Fibroblast of lung (primary cell): ENCODE measurements around the gene ACOXL. TPM values are rescaled to one million over a fixed set of nuclear protein-coding genes. Genes with fewer than 3 reads are reported as not detected.
A peak's percentile ranks its signal among the peaks of the same experiment; 100 is the strongest.

Source experiments
- DNase-seq, 2 donors: peaks; one replicate each; pipeline versions ENCODE4 v3.0.0 to v3.0.0-alpha.2; 2010; ENCODE audit warnings: low read depth in 2 of 2
- H2AFZ ChIP-seq: 2 replicates; pipeline ENCODE4 v1.5.1; 2012; ENCODE audit warnings: low read length, control low read depth, inconsistent platforms
- H3K27ac ChIP-seq: 2 replicates; pipeline ENCODE4 v1.5.1; 2011; ENCODE audit warnings: low read length, control low read depth; ENCODE audit not compliant: insufficient read depth
- H3K27me3 ChIP-seq: 2 replicates; pipeline ENCODE4 v1.5.1; 2011; ENCODE audit warnings: mild to moderate bottlenecking, low read length; ENCODE audit not compliant: control insufficient read depth, insufficient read depth
- H3K36me3 ChIP-seq: 2 replicates; pipeline ENCODE4 v1.5.1; 2011; ENCODE audit warnings: low read length; ENCODE audit not compliant: control insufficient read depth, insufficient read depth
- H3K4me1 ChIP-seq: 2 replicates; pipeline ENCODE4 v1.5.1; 2011; ENCODE audit warnings: low read length; ENCODE audit not compliant: control insufficient read depth, insufficient read depth; ENCODE audit errors: extremely low read depth
- H3K4me2 ChIP-seq: 2 replicates; pipeline ENCODE4 v1.5.1; 2011; ENCODE audit warnings: low read length, control low read depth; ENCODE audit not compliant: insufficient read depth; ENCODE audit errors: extremely low read depth
- H3K4me3 ChIP-seq, 4 experiments: fragments of 200-600 bp in 1 of 4; sonication (generic) in 1 of 4; replicated peaks in 1 of 4; 2 replicates each; pipeline ENCODE4 v1.5.1; 2011 to 2016; ENCODE audit warnings: low read length in 4 of 4, low read depth in 3 of 4, mild to moderate bottlenecking in 3 of 4, control low read depth in 2 of 4, inconsistent platforms in 1 of 4, mixed read lengths in 1 of 4; ENCODE audit not compliant: insufficient read depth in 1 of 4; ENCODE audit errors: control extremely low read depth in 1 of 4
- H3K79me2 ChIP-seq: 2 replicates; pipeline ENCODE4 v1.5.1; 2012; ENCODE audit warnings: mild to moderate bottlenecking, low read length, inconsistent platforms; ENCODE audit not compliant: control insufficient read depth, insufficient read depth
- H3K9ac ChIP-seq: 2 replicates; pipeline ENCODE4 v1.5.1; 2011; ENCODE audit warnings: mild to moderate bottlenecking, low read length, control low read depth; ENCODE audit not compliant: insufficient read depth
- H3K9me3 ChIP-seq: 2 replicates; pipeline ENCODE4 v1.5.1; 2012; ENCODE audit warnings: low read depth, low read length; ENCODE audit not compliant: control insufficient read depth, insufficient read depth
- H4K20me1 ChIP-seq: 2 replicates; pipeline ENCODE4 v1.5.1; 2011; ENCODE audit warnings: low read length; ENCODE audit not compliant: control insufficient read depth, insufficient read depth; ENCODE audit errors: extremely low read depth
- EZH2 ChIP-seq: IDR thresholded peaks from 2 replicates; pipeline ENCODE4 v1.5.1; 2012; ENCODE audit warnings: low read length, control low read depth, mild to moderate bottlenecking; ENCODE audit errors: missing control alignments
- polyA plus RNA-seq, 2 donors: library from polyadenylated mRNA; depleted of rRNA in 1 of 2; stranded (reverse) in 1 of 2; unstranded in 1 of 2; fragments of >200 nt; gene quantifications; 2 replicates each; pipeline ENCODE4 v1.2.1, GENCODE V29; 2011 to 2012; ENCODE audit warnings: missing spikeins in 1 of 2
- total RNA-seq: library from RNA; depleted of rRNA; stranded (reverse); fragments of >200 nt; gene quantifications from 2 replicates; pipeline ENCODE4 v1.2.1, GENCODE V29; 2014
- TF ChIP-seq, protein P1 (sequence below), 2 donors: IDR thresholded peaks in 1 of 2; conservative IDR thresholded peaks in 1 of 2; 1 replicate in 1 of 2; 2 replicates in 1 of 2; pipeline ENCODE4 v1.5.1; 2011 to 2012; ENCODE audit warnings: low read length in 2 of 2, control low read depth in 1 of 2, inconsistent platforms in 1 of 2, low read depth in 1 of 2, mild to moderate bottlenecking in 1 of 2

The ACOXL gene
- total and polyA plus RNA-seq, 2 donors (not counting 1 experiment from before 2014, with no cell fraction given) = not detected

DNA sequence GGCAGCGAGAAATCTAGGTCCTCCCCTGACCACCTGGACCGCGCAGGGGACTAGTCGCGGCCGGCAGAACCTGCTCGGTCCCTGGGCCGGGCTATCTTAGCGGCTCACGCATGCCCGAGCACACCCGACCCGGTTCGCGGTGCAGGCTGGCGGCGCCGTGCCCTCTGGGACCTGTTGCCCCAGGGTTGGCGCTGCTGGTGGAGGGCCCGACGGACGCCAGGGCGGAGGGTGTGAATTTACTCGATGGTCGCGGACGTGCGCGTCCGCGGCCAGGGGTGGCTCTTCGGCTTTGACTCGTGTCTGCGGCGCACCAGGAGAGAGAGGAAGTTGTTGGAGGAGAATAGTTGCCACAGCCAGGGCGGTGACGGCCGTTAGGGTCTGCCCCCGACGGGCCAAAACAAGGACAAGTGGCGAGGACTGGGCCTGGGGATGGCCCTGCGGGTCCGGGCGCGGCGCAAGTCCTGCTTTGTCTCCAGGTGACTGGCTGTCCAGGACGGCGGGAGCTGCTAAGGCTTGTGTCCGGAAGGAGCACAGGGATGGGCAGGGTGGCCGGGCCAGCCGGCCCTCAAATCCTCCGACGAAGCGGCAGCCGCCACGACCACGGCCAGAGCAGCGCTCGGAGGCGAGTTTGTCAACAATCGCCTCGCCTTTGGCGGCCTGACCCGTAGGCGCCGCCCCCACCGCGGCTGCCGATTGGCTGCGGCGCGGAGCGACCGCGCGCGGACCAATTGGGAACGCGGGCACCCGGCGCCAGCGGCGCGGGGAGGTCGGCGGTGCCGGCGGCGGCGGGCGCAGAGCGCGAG lies 389.7 kb downstream of the ACOXL start:
- Histone ChIP-seq H3K4me2 (peak overlapping the region; percentile 88), H3K27me3 (peaks cover 12% of the 10 kb centered on the region), H3K36me3 (no peaks in the 10 kb centered on the region), H3K4me1 (peaks cover 5% of the 10 kb centered on the region), H3K9ac (peak overlapping the region; percentile 51), H3K27ac (peak overlapping the region; percentile 49), H3K79me2 (no peaks in the 10 kb centered on the region), H3K4me3 (peak overlapping the region; percentile 80 to 93 (median 82)), H4K20me1 (no peaks in the 10 kb centered on the region), H3K9me3 (no peaks in the 10 kb centered on the region), H2AFZ (peak overlapping the region; percentile 58)
- peak; percentile 83 to 89 for DNase-seq
- TF ChIP-seq, protein P1, sequence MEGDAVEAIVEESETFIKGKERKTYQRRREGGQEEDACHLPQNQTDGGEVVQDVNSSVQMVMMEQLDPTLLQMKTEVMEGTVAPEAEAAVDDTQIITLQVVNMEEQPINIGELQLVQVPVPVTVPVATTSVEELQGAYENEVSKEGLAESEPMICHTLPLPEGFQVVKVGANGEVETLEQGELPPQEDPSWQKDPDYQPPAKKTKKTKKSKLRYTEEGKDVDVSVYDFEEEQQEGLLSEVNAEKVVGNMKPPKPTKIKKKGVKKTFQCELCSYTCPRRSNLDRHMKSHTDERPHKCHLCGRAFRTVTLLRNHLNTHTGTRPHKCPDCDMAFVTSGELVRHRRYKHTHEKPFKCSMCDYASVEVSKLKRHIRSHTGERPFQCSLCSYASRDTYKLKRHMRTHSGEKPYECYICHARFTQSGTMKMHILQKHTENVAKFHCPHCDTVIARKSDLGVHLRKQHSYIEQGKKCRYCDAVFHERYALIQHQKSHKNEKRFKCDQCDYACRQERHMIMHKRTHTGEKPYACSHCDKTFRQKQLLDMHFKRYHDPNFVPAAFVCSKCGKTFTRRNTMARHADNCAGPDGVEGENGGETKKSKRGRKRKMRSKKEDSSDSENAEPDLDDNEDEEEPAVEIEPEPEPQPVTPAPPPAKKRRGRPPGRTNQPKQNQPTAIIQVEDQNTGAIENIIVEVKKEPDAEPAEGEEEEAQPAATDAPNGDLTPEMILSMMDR (conservative IDR thresholded peaks at IDR 0.05 in 1 of 2, IDR thresholded peaks at IDR 0.05 in 1 of 2; ENCODE audit: low read depth in 1 of 2, low read length in 2 of 2) = no peak
- TF ChIP-seq EZH2 = no peak

DNA sequence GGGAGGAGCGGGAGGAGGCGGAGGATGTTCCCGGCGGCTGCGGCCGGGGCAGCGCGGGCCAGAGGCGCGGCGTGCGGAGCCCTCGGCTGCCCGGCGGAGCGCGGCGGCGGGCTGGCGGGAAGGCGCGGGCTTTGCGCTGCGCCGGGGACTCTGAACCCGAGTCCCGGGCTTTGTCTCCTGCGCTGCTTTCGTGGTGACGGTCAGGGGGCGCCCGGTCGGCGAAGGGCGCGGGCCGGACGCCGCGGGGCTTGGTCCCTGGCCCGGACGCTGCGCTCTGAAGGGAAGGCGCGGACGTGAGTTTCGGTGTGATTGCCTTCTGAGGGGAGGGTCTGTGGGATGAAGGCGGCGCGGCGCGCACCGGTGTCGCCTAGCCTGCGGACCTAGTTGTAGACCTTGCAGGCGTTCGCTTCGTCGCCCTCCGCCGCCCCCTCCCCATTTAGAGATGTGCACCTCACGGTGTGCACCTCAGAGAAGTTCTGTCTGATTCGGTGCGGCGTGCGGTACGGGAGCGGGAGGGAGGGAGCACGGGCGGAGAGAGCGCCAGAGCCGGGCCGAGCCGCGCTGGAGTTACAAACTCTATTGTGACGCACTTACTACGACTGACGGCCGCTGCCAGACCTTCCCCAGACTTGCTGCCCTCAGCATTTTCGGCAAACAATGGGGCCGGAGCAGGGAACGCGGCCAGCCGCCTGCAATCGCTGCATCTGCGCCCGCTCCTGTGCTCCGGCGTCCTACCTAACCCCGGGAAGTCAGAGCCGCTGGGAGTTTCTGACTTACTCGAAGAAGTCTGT lies 390.5 kb downstream of the ACOXL start:
- TF ChIP-seq EZH2 = no peak
- TF ChIP-seq, protein P1 (conservative IDR thresholded peaks at IDR 0.05 in 1 of 2, IDR thresholded peaks at IDR 0.05 in 1 of 2; ENCODE audit: low read depth in 1 of 2, low read length in 2 of 2) = no peak
- Histone ChIP-seq H3K27ac (peak overlapping the region; percentile 72), H3K79me2 (no peaks in the 10 kb centered on the region), H3K4me2 (peak overlapping the region; percentile 89), H3K4me1 (peaks cover 3% of the 10 kb centered on the region), H2AFZ (peak overlapping the region; percentile 81), H3K9me3 (no peaks in the 10 kb centered on the region), H3K27me3 (peaks cover 12% of the 10 kb centered on the region), H3K36me3 (no peaks in the 10 kb centered on the region), H3K9ac (peak overlapping the region; percentile 81), H3K4me3 (peak overlapping the region; percentile 70 to 93 (median 80)), H4K20me1 (no peaks in the 10 kb centered on the region)
- DNase-seq = peak; percentile 85 to 92

DNA sequence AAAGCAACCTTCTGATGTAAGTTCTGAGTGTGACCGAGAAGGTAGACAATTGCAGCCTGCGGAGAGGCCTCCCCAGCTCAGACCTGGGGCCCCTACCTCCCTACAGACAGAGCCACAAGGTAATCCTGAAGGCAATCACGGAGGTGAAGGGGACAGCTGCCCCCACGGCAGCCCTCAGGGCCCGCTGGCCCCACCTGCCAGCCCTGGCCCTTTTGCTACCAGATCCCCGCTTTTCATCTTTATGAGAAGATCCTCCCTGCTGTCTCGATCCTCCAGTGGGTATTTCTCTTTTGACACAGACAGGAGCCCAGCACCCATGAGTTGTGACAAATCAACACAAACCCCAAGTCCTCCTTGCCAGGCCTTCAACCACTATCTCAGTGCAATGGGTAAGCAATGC lies 391.4 kb downstream of the ACOXL start:
- Histone ChIP-seq H3K9me3 (no peaks in the 10 kb centered on the region), H3K4me1 (peaks cover 3% of the 10 kb centered on the region), H3K4me2 (no peak overlapping the region), H4K20me1 (no peaks in the 10 kb centered on the region), H3K79me2 (no peaks in the 10 kb centered on the region), H2AFZ (no peak overlapping the region), H3K27me3 (peaks cover 10% of the 10 kb centered on the region), H3K36me3 (no peaks in the 10 kb centered on the region), H3K27ac (no peak overlapping the region), H3K4me3 (peak overlapping the region in 2 of 4 experiments; percentile 85 to 93), H3K9ac (no peak overlapping the region)
- no peak for DNase-seq
- TF ChIP-seq, protein P1 (conservative IDR thresholded peaks at IDR 0.05 in 1 of 2, IDR thresholded peaks at IDR 0.05 in 1 of 2; ENCODE audit: low read depth in 1 of 2, low read length in 2 of 2) = no peak
- TF ChIP-seq EZH2 = no peak
